ENCODE measurements around the gene TUT4.

DNA sequence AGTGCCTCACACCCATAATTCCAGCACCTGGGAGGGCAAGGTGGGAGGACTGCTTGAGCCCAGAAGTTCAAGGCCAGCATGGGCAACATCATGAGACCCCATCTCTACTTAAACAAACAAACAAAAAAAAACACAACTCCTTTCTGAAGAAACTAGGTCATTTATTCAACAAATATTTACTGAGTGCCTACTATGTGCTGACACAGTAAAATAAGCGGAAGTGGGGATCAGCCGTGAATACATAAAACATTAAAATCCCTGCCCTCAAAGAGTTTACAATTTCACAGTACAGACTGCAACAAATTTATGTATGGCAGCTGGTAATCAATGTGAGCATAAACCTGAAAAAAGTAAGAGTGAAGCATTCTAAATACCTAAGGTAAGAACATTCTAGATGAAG, 65.3 kb downstream of the TUT4 start:
- no peak for TF ChIP-seq BHLHE40 (IDR thresholded peaks at IDR 0.05; ENCODE audit: borderline replicate concordance)
- no peak for TF ChIP-seq ARNT (IDR thresholded peaks at IDR 0.05)
- TF ChIP-seq ELF4 (IDR thresholded peaks at IDR 0.05): no peak
- no peak for TF ChIP-seq ZNF384 (IDR thresholded peaks at IDR 0.05)
- TF ChIP-seq SP1 (IDR thresholded peaks at IDR 0.05): no peak
- no peak for TF ChIP-seq HDGF (IDR thresholded peaks at IDR 0.05; ENCODE audit: borderline replicate concordance)
- TF ChIP-seq FOXM1 (IDR thresholded peaks at IDR 0.05; ENCODE audit: borderline replicate concordance): no peak

All from HEK293T (cell line).